GM23338 (cell line): Measurements from ENCODE around the gene HMCES. TPM values are rescaled to one million over a fixed set of nuclear protein-coding genes. Genes with fewer than 3 reads are reported as not detected.

Experiments
- ATAC-seq: fragments of 200-7000 bp; cut with Tn5 transposase; 3 replicates; pipeline ENCODE4 v1.9.1; 2020
- DNase-seq: peaks from one replicate; pipeline ENCODE4 v3.0.0-alpha.2; 2015; ENCODE audit warnings: low spot score
- H2AFZ ChIP-seq: fragments of 200-600 bp; sonication (generic); 2 replicates; pipeline ENCODE4 v1.8.0; 2016; ENCODE audit warnings: antibody characterized with exemption, mild to moderate bottlenecking, moderate library complexity
- H3F3A ChIP-seq: fragments of 200-600 bp; sonication (generic); replicated peaks from 2 replicates; pipeline ENCODE4 v1.8.0; 2017; ENCODE audit warnings: antibody characterized with exemption, mixed run types, low read depth
- H3K27ac ChIP-seq: fragments of 200-600 bp; sonication (generic); 2 replicates; pipeline ENCODE4 v1.6.1; 2016; ENCODE audit warnings: low read depth
- H3K27me3 ChIP-seq: fragments of 200-600 bp; sonication (generic); 2 replicates; pipeline ENCODE4 v1.8.0; 2016; ENCODE audit warnings: mild to moderate bottlenecking, mixed run types, moderate library complexity; ENCODE audit not compliant: insufficient read depth
- H3K36me3 ChIP-seq: fragments of 200-600 bp; sonication (generic); 2 replicates; pipeline ENCODE4 v1.8.0; 2016; ENCODE audit warnings: mild to moderate bottlenecking; ENCODE audit not compliant: insufficient read depth
- H3K4me1 ChIP-seq: fragments of 200-600 bp; sonication (generic); 2 replicates; pipeline ENCODE4 v1.8.0; 2016; ENCODE audit warnings: mild to moderate bottlenecking, moderate library complexity; ENCODE audit not compliant: insufficient read depth
- H3K4me2 ChIP-seq: fragments of 200-600 bp; sonication (generic); 2 replicates; pipeline ENCODE4 v1.7.1; 2017; ENCODE audit warnings: mixed run types
- H3K4me3 ChIP-seq: fragments of 200-600 bp; sonication (generic); 2 replicates; pipeline ENCODE4 v1.6.1; 2016; ENCODE audit warnings: mixed run types
- H3K79me2 ChIP-seq: fragments of 200-600 bp; sonication (generic); replicated peaks from 2 replicates; pipeline ENCODE4 v1.8.0; 2017; ENCODE audit warnings: mild to moderate bottlenecking; ENCODE audit not compliant: insufficient read depth
- H3K9me2 ChIP-seq: fragments of 200-600 bp; sonication (generic); 2 replicates; pipeline ENCODE4 v1.8.0; 2017; ENCODE audit not compliant: insufficient read depth
- H4K20me1 ChIP-seq: fragments of 200-600 bp; sonication (generic); replicated peaks from 2 replicates; pipeline ENCODE4 v1.8.0; 2017; ENCODE audit warnings: mild to moderate bottlenecking; ENCODE audit not compliant: insufficient read depth
- H3K27ac Mint-ChIP-seq: 2 replicates; pipeline ENCODE4 v1.8.0; 2020; ENCODE audit warnings: inconsistent platforms, mild to moderate bottlenecking, moderate library complexity, mixed read lengths
- H3K27me3 Mint-ChIP-seq: 3 replicates; pipeline ENCODE4 v1.8.0; 2022; ENCODE audit warnings: low read depth, mild to moderate bottlenecking, moderate library complexity, mixed read lengths, inconsistent platforms; ENCODE audit not compliant: insufficient read depth, poor library complexity
- H3K36me3 Mint-ChIP-seq: 3 replicates; pipeline ENCODE4 v1.8.0; 2021; ENCODE audit warnings: low read depth, mild to moderate bottlenecking, inconsistent platforms, moderate library complexity, mixed read lengths
- H3K4me1 Mint-ChIP-seq: 3 replicates; pipeline ENCODE4 v1.8.0; 2020; ENCODE audit warnings: mild to moderate bottlenecking, inconsistent platforms, mixed read lengths
- H3K4me3 Mint-ChIP-seq: 3 replicates; pipeline ENCODE4 v1.8.0; 2021; ENCODE audit warnings: moderate library complexity, mild to moderate bottlenecking, inconsistent platforms, mixed read lengths
- H3K9me3 Mint-ChIP-seq: 3 replicates; pipeline ENCODE4 v1.8.0; 2020; ENCODE audit warnings: moderate library complexity, mild to moderate bottlenecking, inconsistent platforms, mixed read lengths
- CREB1 ChIP-seq: fragments of 250-450 bp; sonication (Bioruptor Pico); IDR thresholded peaks from 2 replicates; pipeline ENCODE4 v1.5.0; 2020; ENCODE audit warnings: low read depth, mild to moderate bottlenecking, moderate library complexity
- CTCF ChIP-seq, 2 experiments: fragments of 200-600 bp in 1 of 2; sonication (generic) in 1 of 2; conservative IDR thresholded peaks; 2 replicates each; pipeline versions ENCODE4 v1.5.1 to v1.6.1; 2016 to 2017; ENCODE audit warnings: antibody characterized with exemption in 2 of 2, low read depth in 2 of 2, mild to moderate bottlenecking in 2 of 2, moderate library complexity in 1 of 2
- EZH2 ChIP-seq: fragments of 200-600 bp; sonication (generic); IDR thresholded peaks from one replicate; pipeline ENCODE4 v1.8.0; 2017; ENCODE audit warnings: antibody characterized with exemption, mild to moderate bottlenecking, low read depth; ENCODE audit not compliant: unreplicated experiment
- JUNB ChIP-seq: IDR thresholded peaks from one replicate; pipeline ENCODE4 v1.6.1; 2016; ENCODE audit warnings: antibody characterized with exemption; ENCODE audit not compliant: unreplicated experiment
- NANOG ChIP-seq: IDR thresholded peaks from 2 replicates; pipeline ENCODE4 v1.6.1; 2016; ENCODE audit warnings: antibody characterized with exemption, borderline replicate concordance
- POLR2AphosphoS5 ChIP-seq: IDR thresholded peaks from 2 replicates; pipeline ENCODE4 v1.6.1; 2016; ENCODE audit warnings: antibody characterized with exemption, low read depth
- STAT1 ChIP-seq: IDR thresholded peaks from one replicate; pipeline ENCODE4 v1.6.1; 2016; ENCODE audit warnings: antibody characterized with exemption; ENCODE audit not compliant: unreplicated experiment
- ZNF114 ChIP-seq: fragments of 250-450 bp; sonication (Bioruptor Pico); IDR thresholded peaks from 2 replicates; pipeline ENCODE4 v1.5.0; 2020; ENCODE audit warnings: mild to moderate bottlenecking, moderate library complexity
- polyA plus RNA-seq: library from polyadenylated mRNA; unstranded; fragments of >200 nt; fragmentation: Nextera tagmentation; extraction: Ambion mirVana; gene quantifications from 2 replicates; pipeline ENCODE4 v1.2.1, GENCODE V29; 2016
- total RNA-seq: library from RNA; depleted of rRNA; stranded (reverse); fragments of >200 nt; shearing (Covaris generic); gene quantifications from 2 replicates; pipeline ENCODE4 v1.2.3, GENCODE V29; 2014
- TF ChIP-seq, protein P1 (sequence below): IDR thresholded peaks from 2 replicates; pipeline ENCODE4 v1.6.1; 2016; ENCODE audit warnings: antibody characterized with exemption

HMCES gene
- total and polyA plus RNA-seq, 2 experiments from 2014 or later, result 36.5 to 44.5 TPM

DNA sequence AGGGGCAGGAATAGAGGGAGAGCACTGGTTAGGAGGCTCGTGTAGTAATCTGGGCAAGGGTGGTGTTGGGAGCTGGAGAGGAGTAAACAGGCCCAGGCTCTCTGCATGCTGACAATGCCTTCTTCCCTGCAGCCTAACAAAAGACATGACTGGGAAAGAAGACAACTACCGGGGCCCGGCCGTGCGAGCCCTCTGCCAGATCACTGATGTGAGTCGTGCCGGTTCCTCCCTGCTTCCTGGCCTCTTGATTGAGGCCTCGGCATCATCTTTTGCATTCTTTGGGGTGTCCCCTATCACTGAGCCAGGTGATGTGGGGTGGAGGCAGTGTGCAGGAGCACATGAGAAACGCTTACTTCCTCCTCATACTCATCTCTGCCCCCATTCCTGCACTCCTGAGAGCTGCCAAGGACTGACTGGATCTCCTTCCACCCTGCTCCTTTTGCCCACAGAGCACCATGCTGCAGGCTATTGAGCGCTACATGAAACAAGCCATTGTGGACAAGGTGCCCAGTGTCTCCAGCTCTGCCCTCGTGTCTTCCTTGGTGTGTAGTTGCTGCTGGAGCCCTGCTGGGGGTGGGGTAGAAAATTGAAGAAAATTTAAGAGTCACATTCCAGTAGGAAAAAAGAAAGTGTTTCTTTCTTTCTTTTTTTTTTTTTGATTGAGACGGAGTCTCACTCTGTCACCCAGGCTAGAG is 24.0 kb upstream of the HMCES start:
- H3K9me3 Mint-ChIP-seq, result no peaks in the 10 kb centered on the region
- TF ChIP-seq NANOG (no peak), EZH2 (no peak), STAT1 (no peak), POLR2AphosphoS5 (no peak), JUNB (no peak), CREB1 (no peak), ZNF114 (CRISPR knock-in tag) (no peak)
- TF ChIP-seq, protein P1, sequence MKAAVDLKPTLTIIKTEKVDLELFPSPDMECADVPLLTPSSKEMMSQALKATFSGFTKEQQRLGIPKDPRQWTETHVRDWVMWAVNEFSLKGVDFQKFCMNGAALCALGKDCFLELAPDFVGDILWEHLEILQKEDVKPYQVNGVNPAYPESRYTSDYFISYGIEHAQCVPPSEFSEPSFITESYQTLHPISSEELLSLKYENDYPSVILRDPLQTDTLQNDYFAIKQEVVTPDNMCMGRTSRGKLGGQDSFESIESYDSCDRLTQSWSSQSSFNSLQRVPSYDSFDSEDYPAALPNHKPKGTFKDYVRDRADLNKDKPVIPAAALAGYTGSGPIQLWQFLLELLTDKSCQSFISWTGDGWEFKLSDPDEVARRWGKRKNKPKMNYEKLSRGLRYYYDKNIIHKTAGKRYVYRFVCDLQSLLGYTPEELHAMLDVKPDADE, result no peak
- H3K4me1 Mint-ChIP-seq, result peaks cover 8% of the 10 kb centered on the region
- 0 out of 2 replicates have a peak, but pooled peaks cover 5% of the 10 kb centered on the region for H3K4me1 ChIP-seq
- DNase-seq (no peak), ATAC-seq (no peak)
- no peak overlapping the region for H3K27ac ChIP-seq
- no peaks in the 10 kb centered on the region for H3K27me3 Mint-ChIP-seq
- no peak overlapping the region for H3K4me3 Mint-ChIP-seq
- H3F3A ChIP-seq, result no peaks in the 10 kb centered on the region
- peaks cover 5% of the 10 kb centered on the region for H4K20me1 ChIP-seq
- no peaks in the 10 kb centered on the region for H3K27me3 ChIP-seq
- no peaks in the 10 kb centered on the region for H3K9me2 ChIP-seq
- no peak overlapping the region for H3K4me3 ChIP-seq
- peaks cover 39% of the 10 kb centered on the region for H3K36me3 ChIP-seq
- H3K27ac Mint-ChIP-seq, result no peak overlapping the region
- no peak overlapping the region for H3K4me2 ChIP-seq
- H2AFZ ChIP-seq, result no peak overlapping the region
- H3K36me3 Mint-ChIP-seq, result peaks cover 72% of the 10 kb centered on the region
- peaks cover 10% of the 10 kb centered on the region for H3K79me2 ChIP-seq

DNA sequence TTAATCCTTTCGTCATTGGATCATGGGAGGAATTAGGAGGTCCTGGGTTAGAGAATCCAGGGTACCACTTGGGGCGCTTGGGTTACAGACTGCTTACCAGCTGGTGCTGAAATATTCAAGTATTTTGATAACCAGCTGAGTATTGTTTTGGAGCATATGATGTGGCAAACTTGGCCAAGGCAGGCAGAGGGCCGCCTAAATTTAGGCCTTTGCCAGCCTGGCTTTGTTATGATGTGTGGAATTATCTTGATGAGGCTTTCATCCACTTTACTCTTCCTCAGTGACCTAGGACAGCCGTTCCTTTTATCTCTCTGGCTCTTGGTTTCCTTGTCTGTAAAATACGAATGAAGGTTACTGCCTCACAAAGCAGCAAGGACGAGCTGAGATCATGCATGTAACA is 22.4 kb upstream of the HMCES start:
- Mint-ChIP-seq H3K36me3 (peaks cover 86% of the 10 kb centered on the region), H3K27me3 (no peaks in the 10 kb centered on the region), H3K27ac (no peak overlapping the region), H3K4me3 (no peak overlapping the region), H3K4me1 (no peaks in the 10 kb centered on the region), H3K9me3 (no peaks in the 10 kb centered on the region)
- Histone ChIP-seq H3K4me2 (no peak overlapping the region), H3K9me2 (no peaks in the 10 kb centered on the region), H2AFZ (no peak overlapping the region), H3K27ac (no peak overlapping the region), H3K4me3 (no peak overlapping the region), H4K20me1 (peaks cover 5% of the 10 kb centered on the region), H3K27me3 (no peaks in the 10 kb centered on the region), H3K36me3 (peaks cover 44% of the 10 kb centered on the region), H3F3A (no peaks in the 10 kb centered on the region), H3K4me1 (no peaks in the 10 kb centered on the region), H3K79me2 (no peaks in the 10 kb centered on the region)
- DNase-seq (no peak), ATAC-seq (no peak)
- TF ChIP-seq CTCF (conservative IDR thresholded peaks at IDR 0.05; ENCODE audit: low read depth in 2 of 2) (no peak), JUNB (no peak), POLR2AphosphoS5 (no peak)
